GM21360 (cell line): ENCODE results near the gene SYNJ1.
"Not testable (repeated sequence)": the region's sequence is repeated elsewhere in the genome, so short reads cannot be mapped to it uniquely, and the experiment has no call there.

Experiments used
- ATAC-seq: cut with Tn5 transposase; IDR thresholded peaks from one replicate; pipeline ENCODE4 v1.9.1; 2021; ENCODE audit warnings: mild to moderate bottlenecking, moderate library complexity; ENCODE audit not compliant: unreplicated experiment

SYNJ1 gene

GRCh38 chr21:32695482-32695881, 32.3 kb downstream of the SYNJ1 start:
- ATAC-seq = not testable (repeated sequence)

- ATAC-seq = no peak
These were observed 34.2 kb downstream of the SYNJ1 start for GRCh38 chr21:32693581-32693980.

- no peak for ATAC-seq
These were observed 37.7 kb downstream of the SYNJ1 start for GRCh38 chr21:32690085-32690484.

GRCh38 chr21:32687643-32688345, 40.0 kb downstream of the SYNJ1 start:
- no peak for ATAC-seq

GRCh38 chr21:32682696-32683474, 44.9 kb downstream of the SYNJ1 start:
- no peak for ATAC-seq

- ATAC-seq = no peak
These were observed 53.1 kb downstream of the SYNJ1 start for GRCh38 chr21:32674731-32675130.

GRCh38 chr21:32674038-32674437, 53.8 kb downstream of the SYNJ1 start:
- no peak for ATAC-seq

- no peak for ATAC-seq
These were observed 61.6 kb downstream of the SYNJ1 start for GRCh38 chr21:32666258-32666657.

- ATAC-seq = not testable (repeated sequence)
These were observed 63.7 kb downstream of the SYNJ1 start for GRCh38 chr21:32664095-32664494.

- ATAC-seq = not testable (repeated sequence)
These were observed 65.8 kb downstream of the SYNJ1 start for GRCh38 chr21:32661981-32662380.

- not testable (repeated sequence) for ATAC-seq
These were observed 66.6 kb downstream of the SYNJ1 start for GRCh38 chr21:32661026-32661782.

GRCh38 chr21:32658524-32658923, 69.3 kb downstream of the SYNJ1 start:
- ATAC-seq = no peak

GRCh38 chr21:32653326-32653901, 74.4 kb downstream of the SYNJ1 start:
- no peak for ATAC-seq

- no peak for ATAC-seq
These were observed 79.6 kb downstream of the SYNJ1 start for GRCh38 chr21:32648165-32648564.

GRCh38 chr21:32645261-32646182, 82.3 kb downstream of the SYNJ1 start:
- ATAC-seq = no peak

GRCh38 chr21:32641710-32642698, 85.8 kb downstream of the SYNJ1 start:
- no peak for ATAC-seq

- ATAC-seq = no peak
These were observed 101.1 kb downstream of the SYNJ1 start for GRCh38 chr21:32626621-32627196.

GRCh38 chr21:32618218-32618617, 109.6 kb downstream of the SYNJ1 start:
- not testable (repeated sequence) for ATAC-seq
